ENCODE data around the gene NLRP9.
A peak's percentile ranks its signal among the peaks of the same experiment; 100 is the strongest.

Gene NLRP9

DNA sequence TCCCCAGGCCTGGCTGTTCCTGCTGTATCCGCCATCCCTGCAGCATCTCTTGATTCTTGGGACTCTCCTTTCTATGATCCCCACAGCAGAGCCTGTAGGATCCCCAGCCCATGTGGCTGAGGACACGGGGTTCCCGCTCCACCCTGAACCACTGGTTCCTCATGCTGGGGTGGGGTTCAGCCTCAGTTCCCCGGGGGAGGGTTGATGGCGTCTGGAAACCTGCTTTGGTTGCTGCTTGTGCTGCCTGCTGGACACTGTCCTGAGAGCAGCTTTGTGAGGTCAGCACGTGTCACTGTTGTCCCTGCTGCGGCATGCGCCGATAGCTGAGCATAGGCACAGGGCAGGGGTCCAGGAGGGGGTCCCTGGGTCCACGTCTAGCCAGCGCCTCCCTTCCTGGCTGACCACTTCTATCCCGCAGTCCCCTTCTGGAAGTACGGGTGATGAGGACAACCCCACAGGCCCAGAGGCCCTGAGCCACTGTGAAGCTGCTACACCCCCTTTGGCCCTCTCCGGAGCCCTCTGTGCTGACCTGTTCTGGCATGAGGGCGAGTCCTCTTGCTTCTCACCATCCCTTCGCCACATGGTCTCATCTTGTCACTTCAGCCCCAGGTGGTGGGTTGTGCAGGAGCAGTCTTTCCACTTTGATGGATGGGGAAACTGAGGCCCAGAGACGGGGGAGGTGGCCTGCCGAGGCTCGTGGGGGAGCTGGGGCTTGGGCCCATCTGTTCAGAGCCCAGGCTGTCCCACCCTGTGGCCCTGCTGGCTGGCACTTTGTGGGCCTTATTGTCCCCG, 57.7 kb downstream of the NLRP9 start:
- no peak for DNase-seq (ENCODE audit: low read depth)
- no peak overlapping the region for H3K4me3 ChIP-seq (ENCODE audit: low read depth, low read length)
- TF ChIP-seq, protein P1, sequence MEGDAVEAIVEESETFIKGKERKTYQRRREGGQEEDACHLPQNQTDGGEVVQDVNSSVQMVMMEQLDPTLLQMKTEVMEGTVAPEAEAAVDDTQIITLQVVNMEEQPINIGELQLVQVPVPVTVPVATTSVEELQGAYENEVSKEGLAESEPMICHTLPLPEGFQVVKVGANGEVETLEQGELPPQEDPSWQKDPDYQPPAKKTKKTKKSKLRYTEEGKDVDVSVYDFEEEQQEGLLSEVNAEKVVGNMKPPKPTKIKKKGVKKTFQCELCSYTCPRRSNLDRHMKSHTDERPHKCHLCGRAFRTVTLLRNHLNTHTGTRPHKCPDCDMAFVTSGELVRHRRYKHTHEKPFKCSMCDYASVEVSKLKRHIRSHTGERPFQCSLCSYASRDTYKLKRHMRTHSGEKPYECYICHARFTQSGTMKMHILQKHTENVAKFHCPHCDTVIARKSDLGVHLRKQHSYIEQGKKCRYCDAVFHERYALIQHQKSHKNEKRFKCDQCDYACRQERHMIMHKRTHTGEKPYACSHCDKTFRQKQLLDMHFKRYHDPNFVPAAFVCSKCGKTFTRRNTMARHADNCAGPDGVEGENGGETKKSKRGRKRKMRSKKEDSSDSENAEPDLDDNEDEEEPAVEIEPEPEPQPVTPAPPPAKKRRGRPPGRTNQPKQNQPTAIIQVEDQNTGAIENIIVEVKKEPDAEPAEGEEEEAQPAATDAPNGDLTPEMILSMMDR (conservative IDR thresholded peaks at IDR 0.05; ENCODE audit: low read depth, low read length) = no peak

DNA sequence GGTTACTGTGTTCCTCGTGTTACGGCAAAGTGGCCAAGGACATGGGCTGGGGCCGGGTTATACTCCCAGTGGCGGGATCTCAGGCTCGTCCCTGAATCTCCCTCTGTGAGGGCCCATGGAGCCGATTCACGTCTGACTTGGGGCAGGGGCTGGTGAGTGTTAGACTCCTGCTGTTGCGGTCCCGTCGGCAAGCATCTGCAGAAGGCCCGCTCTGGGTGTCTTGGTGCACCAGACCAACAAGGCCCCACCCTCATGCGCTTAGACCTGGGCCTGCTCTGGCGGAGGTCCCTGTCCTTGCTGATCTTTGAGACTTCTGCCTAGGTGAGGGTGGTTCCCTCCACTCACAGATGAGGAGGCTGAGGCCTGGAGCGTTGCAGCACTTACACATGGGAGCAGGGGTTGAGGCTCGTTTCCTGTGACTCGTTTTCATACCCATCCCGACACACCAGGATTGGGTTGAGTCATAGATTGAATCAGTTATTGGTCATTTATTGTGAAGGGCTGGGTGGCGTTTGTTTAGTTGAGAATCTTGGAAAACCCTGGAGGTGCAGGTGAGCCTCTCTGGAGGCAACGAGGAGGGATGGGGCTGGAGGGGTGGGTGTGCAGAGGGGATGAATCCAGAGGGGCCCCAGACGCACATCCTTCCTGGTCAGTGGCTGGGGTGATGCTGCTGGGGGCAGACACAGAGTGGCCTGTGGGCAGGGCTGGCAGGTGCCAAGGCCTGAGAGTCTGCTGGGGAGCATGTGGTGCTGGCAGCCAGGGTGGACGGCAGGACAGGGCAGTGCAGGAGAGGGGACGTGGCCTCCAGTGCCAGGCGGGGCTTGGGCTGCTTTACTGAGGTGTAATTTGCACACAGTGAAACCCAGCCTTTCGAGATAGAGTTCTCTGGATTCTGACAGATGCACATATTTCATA, 58.6 kb downstream of the NLRP9 start:
- TF ChIP-seq, protein P1 (conservative IDR thresholded peaks at IDR 0.05; ENCODE audit: low read depth, low read length) = no peak
- DNase-seq (ENCODE audit: low read depth) = no peak
- no peak overlapping the region for H3K4me3 ChIP-seq (ENCODE audit: low read depth, low read length)

DNA sequence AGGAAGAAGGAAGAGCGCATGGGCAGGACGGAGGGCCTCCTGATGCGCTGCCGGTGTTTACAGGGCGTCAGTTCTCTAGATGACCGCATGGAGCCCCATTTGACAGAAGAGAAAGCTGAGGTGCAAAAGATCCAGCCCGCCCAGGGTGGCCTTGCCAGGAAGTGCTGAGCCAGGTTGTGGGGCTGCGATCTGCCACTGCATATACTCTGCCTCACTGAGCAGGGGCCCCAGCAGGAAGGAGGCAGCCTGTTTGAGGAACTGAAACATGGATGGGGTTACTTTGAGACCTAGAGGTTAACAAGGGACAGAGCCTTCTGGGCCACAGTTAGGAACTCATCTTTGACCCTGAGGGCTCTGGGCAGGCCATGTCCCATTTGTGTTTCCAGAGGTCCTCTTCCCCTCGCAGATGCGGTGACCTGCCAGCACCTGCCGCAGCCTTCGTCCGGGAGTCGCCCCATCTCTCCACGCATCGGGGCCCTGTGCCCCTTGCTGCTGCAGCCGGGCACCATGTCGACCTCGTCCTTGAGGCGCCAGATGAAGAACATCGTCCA, 60.0 kb downstream of the NLRP9 start:
- no peak for DNase-seq (ENCODE audit: low read depth)
- TF ChIP-seq, protein P1 (conservative IDR thresholded peaks at IDR 0.05; ENCODE audit: low read depth, low read length) = no peak
- no peak overlapping the region for H3K4me3 ChIP-seq (ENCODE audit: low read depth, low read length)

DNA sequence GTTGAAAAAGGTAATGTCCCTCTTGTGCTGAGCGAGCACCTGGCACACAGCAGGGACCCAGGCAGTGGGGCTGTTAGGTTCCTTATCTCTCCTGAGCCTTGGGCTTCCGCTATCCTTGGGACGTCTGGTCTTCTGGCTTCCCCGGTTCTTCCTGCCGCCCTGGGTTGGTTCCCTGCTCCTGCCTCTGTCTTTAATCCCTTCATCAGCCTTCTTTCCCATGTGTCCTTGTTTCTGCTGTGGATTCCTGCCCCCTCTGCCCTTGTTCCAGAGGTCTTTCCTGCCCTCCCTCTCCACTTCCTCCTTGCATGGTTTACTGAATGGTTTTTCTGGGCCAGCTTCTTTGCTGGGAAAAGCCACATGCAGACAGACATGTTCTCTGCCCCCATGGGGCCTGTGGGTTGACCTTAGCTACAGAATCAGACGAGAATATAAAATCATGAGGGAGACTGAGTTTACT, 60.6 kb downstream of the NLRP9 start:
- no peak overlapping the region for H3K4me3 ChIP-seq (ENCODE audit: low read depth, low read length)
- TF ChIP-seq, protein P1 (conservative IDR thresholded peaks at IDR 0.05; ENCODE audit: low read depth, low read length) = no peak
- peak; percentile 19 for DNase-seq (ENCODE audit: low read depth)

DNA sequence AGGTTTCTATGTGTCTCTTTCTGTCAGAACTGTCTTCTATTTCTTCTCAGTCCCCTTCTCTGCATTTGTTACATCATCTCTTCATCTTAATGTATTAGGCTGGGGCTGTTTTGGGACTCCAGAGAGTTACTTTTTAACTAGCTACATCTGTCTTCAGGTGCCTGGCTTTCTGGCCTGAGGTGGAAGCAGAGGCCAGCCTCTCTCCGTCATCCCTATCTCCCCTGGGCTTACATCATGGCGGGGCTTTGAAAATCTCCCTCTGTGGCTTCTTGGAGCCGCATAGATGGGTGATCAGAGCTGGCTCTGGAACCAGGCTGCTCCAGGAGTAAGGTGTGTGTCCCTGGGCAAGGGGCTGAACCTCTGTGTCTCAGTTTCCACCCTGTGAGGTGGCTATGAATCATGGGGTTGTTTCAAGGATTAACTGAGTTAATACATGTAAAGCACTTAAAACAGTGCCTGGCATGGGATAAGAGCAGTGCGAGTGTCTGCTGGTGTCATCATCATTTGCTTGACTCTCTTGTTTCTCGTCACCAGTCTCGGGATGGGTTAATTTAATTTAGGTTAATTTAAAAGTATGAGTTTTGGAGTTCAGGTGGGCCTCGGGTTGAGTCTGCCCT, 61.2 kb downstream of the NLRP9 start:
- peak overlapping the region; percentile 4 for H3K4me3 ChIP-seq (ENCODE audit: low read depth, low read length)
- DNase-seq (ENCODE audit: low read depth) = no peak
- TF ChIP-seq, protein P1 (conservative IDR thresholded peaks at IDR 0.05; ENCODE audit: low read depth, low read length) = no peak

DNA sequence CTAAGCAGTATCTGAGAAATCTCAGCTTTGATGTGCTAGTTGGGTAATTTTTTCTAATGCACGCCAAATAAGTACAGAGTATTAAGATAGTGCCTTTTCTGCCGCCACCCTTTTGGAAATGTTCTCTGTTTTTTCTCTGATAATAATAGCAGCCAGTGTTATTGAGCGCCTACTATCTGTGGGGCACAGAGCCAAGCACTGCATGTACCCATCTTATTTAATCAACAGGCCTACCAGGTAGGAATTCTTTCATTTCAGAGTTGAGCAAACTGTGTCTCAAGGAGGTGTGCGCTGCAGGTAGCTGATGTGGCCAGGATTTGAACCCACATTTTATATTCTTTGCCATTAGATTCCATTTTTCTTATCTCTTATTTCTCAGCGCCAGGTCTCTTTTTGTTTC, 61.8 kb downstream of the NLRP9 start:
- DNase-seq (ENCODE audit: low read depth) = peak; percentile 31
- TF ChIP-seq, protein P1 (conservative IDR thresholded peaks at IDR 0.05; ENCODE audit: low read depth, low read length) = peak; percentile 30
- H3K4me3 ChIP-seq (ENCODE audit: low read depth, low read length) = peak overlapping the region; percentile 82

Data from choroid plexus epithelial cell (primary cell).